ENCODE measurements around the gene TMEM225B.
"Not testable (repeated sequence)": the region's sequence is repeated elsewhere in the genome, so short reads cannot be mapped to it uniquely, and the experiment has no call there.

The TMEM225B gene

DNA sequence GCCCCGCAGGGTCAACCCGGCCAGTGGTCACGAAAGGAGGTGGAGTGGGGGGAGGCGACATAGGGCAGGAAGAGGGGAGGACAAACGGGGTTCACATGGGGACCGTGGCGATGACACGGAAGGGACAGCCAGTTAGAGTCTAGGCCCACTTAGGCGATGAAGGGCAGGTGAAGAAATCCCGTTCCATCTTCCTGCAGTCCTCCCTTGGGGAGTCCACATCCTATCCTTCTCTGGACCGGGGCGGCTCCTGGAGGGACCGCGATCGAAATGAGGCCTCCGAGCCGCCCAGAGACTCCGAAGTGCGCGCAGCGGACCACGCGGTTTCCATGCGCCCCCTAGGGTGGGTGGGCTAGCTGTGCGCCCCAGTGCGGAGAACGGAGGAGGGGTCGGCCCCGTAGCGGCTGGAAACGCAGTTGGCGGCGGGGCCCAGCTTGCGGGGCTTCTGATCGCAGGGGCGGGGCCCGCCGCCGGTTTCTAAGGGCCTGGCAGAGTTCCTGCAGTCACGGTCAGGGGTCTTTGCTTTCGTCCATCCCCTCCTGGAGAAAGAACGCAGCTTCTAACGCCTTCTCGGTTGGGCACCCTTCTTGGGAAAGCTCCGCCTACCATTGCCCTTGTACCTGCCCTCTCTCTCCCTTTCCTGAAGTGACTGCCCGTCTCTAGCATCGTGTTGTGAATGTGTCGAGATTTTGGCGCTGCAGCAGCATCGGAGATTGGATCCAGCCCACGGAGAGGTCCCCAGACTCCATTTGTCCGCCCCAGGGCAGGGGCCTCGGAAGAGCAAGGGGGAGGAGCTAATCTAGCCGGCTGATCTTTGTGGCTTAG lies 17.9 kb upstream of the TMEM225B start:
- DNase-seq, result peak; percentile 11

DNA sequence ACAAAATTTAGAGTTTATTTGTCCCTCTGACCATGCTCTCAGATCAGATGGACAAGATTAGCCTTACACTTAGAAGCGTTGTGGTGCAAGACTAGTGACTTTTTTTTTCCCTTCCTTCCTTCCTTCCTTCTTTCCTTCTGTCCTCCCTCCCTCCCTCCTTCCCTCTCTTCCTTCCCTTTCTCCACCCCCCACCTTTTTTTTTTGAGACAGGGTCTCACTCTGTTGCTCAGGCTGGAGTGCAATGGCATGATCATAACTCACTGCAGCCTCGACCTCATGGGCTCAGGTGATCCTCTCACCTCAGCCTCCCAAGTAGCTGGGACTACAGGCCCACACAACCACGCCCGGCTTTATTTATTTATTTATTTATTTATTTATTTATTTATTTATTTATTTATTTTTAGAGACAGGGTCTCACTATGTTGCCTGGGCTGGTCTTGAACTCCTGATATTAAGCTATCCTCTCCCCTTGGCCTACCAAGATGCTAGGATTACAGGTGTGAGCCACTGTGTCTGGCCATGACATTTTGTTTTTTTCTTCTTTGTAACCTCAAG lies 17.2 kb upstream of the TMEM225B start:
- not testable (repeated sequence) for DNase-seq

DNA sequence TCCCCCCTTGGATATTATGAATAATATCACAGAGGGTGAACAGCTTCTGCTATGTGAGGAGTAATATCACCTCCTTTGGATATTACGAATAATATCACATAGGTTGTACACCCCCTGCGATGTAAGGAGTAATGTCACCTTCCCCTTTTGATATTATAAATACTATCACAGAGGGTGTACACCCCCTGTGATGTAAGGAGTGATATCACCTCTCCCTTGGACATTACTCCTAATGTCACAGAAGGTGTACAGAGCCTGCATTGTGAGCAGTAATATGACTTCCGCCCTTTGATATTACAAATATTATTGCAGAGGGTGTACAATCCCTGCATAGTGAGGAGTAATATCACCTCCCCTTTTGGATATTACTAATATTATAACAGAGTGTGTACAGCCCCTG lies 9.2 kb upstream of the TMEM225B start:
- no peak for DNase-seq

DNA sequence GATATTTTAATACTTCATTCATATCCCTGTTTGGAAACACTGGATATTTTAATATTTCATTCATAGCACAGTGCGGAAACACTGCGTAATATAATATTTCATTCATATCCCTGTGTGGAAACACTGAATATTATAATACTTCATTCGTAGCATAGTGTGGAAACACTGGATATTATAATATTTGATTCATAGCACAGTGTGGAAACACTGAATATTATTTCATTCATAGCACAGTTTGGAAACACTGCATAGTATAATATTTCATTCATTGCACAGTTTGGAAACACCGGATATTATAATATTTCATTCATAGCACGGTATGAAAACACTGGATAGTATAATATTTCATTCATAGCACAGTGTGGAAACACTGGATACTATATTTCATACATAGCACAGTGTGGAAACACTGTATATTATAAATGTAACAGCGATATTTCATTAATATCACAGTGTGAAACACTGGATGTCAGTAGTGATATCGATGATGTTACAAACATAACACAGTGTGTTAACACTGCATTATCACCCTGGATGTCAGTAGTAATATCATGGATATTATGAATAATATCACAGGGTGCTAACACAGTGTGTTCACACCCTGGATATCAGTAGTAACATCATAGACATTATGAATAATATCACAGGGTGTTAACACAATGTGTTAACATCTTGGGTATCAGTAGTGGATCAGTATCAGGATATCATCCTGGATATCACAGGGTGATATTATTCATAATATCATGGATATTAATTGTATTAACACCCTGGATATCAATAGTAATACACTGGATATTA lies 2.9 kb upstream of the TMEM225B start:
- no peak for DNase-seq

DNA sequence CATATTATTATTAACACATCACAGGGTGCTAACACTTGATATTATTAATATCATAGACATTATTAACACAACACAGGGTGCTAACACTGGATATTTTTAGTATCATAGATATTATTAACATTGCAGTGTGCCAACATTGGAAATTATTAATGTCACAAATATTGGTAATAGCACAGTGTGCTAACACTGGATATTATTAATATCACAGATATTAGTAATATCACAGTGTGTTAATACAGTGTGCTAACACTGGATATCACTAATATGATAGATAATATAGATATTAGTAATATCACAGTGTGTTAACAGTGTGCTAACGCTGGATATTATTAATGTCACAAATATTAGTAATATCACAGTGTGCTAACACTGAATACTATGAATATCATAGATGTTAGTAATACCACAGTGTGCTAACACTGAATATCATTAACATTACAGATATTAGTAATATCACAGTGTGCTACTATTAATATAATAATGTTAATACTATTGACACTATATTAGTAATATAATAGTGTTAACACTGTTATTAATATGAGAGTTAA lies 1.6 kb upstream of the TMEM225B start:
- no peak for DNase-seq

DNA sequence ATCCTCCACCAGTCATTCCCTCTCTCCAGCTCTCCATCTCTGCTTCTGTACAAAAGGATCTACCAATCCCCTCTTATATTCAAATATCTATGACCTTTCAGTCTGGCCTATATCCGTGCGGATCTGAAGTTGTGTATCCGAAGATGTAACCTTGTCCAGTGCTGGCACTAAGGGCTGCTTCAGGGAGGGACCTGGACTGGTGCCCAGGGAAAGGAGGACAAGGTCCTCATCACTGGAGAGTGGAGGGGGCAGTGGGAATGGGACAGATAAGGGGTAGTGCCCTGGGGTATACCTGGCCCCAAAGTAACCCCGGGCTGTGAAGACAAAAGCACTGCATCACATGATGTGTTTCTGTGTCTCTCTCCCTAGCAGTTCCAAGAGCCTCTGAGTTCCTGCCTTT lies 1.8 kb downstream of the TMEM225B start:
- DNase-seq, result no peak

DNA sequence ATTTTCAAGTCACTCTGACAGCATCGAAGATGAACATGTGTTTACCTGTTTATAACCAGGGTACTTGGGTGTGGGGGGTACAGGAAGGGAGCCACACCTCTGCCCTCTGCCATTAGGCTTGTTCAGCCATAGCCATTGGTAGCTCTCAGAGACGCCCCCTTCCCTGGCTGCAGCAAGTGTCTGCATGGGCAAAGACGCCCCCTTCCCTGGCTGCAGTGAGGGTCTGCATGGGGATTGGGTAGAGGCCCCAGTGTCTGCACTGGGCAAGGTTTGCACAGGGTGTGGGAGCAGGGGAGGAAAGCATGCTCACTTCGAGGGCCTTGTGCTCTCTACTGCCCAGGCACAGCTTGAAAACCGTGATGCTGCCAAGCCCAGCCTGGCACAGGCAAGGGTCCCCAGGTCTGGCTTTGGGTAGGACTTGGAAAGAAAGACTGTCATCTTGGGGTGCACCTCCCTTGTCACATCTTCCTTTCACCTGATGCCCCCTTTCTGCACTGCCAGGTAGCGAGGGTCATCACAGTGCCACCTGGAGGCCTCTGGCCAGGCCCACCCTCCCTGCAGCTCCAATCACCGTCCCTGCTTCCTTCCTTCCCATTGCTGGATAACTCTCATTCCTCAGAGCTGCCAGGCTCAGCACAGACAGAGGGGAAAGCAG lies 3.7 kb downstream of the TMEM225B start:
- no peak for DNase-seq

DNA sequence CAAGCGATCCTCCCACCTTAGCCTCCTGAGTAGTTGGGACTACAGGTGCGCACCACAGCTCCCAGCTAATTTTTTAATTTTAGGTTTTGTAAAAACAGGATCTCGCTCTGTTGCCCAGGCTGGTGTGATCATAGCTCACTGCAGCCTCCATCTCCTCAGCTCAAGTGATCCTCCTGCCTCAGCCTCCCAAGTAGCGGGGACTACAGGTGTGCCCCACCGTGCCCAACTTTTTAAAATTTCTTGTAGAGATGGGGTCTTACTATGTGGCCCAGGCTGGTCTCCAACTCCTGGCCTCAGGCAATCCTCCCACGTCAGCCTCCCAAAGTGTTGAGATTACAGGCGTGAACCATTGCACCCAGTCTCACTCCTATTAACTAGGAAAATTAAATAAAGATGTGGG lies 7.5 kb downstream of the TMEM225B start:
- DNase-seq, result no peak

DNA sequence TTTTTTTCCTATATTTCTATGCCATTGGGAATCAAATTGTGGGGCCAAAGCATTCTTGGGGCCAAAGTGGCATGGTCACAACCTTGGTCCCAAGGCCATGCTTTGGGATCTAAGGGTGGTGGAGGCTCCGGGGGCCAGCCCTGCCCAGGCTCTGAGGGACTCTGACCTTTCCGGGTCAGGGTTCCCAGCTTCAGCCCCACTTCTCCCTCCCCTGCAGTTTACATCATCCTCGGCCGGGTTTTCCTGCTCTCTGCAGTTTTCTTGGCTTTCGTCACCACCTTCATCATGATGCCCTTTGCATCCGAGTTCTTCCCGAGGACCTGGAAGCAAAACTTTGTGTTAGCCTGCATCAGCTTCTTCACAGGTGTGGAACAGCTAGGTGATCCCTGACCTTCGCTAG lies 8.5 kb downstream of the TMEM225B start:
- no peak for DNase-seq

DNA sequence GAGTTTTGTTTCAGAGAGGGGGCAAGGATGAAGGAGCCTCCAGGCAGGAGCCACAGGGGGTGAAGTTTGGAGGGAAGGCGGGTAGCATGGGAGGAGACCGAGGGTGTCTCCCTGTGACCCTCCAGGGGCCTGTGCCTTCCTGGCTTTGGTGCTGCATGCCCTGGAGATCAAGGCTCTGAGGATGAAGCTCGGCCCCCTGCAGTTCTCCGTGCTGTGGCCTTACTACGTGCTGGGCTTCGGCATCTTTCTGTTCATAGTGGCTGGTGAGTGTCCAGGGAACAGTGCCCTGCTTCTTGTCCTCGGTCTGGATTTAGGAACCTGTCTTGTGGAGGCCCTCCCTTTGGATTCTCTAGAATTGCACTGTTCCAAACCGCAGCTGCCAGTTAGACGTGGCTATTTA lies 9.5 kb downstream of the TMEM225B start:
- no peak for DNase-seq

DNA sequence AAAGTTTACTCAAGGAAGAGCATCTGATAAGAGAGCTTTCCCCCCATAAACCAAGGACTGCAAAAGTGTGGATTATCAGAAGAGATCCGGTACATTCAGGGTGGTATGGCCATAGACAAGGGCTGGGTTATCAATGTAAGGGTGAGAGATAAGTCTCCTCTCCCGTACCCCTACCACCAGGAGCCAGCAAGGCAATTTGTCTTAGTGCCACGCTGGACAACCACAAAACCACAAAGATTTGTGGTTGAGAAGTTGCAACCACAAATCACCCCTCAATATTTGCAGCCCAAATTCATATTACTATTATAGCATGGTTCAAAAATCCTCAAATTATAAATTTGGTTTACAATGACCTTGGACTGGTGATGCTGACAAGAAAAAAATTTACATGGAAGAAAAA lies 16.4 kb downstream of the TMEM225B start:
- no peak for DNase-seq

DNA sequence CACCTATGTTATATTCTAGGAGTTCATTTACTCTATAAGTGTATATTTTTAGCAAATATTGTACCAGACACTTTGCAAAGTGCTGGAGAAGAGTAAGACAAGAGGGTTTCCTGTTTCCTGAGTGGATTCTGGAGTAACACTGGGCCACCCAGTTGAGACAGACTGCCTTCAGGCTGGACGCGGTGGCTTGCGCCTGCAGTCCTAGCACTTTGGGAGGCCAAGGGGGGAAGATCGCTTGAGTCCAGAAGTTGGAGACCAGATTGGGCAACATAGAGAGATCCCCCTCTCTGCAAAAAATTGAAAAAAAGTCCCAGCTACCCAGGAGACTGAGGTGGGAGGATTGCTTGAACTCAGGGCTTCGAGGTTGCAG lies 17.9 kb downstream of the TMEM225B start:
- DNase-seq, result no peak

DNA sequence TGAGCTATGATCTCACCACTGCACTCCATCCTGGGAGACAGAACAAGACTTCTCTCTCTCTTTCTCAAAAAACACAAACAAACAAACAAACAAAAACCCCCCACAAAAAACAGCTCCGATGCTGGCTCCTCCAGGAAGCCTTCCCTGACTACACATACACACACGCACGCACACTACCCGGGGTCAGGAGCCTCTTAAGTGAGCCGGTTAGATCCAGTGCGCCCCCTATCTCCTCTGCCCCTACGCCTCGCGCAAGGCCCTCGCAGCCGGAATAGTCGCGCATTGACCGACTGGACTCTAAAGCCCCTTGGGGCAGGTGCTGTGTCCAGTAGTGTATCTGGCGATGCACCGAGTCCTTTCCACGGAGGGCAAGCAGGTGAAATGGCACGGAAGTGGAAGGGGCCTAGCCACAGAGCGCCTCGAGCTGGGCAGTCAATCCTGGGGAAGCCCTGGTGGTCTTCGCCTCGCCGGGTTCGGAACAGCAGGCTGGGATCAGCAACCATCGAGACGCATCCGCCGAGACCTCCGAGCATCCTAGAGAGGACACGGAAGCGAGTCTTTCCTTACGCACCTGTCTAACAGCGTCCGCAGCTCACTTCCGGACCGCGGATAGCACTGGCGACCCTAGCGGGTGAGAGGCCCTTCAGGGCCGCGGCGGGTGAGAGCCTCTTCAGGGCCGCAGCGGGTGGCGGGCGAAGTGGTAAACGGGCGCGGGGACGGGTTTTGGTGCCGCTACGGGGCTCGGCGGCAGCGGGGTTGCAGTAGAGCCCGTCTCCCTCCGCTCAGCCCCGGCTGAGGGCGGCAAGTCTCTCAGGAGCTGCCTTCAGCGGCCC lies 18.5 kb downstream of the TMEM225B start, which contains the start of gene ZSCAN25:
TSS of gene ZSCAN25 (plus strand) at position 588 of the 833 bp plus-strand sequence. CDS start 2,661 bp downstream, outside the sequence.
- peak; percentile 90 for DNase-seq

DNA sequence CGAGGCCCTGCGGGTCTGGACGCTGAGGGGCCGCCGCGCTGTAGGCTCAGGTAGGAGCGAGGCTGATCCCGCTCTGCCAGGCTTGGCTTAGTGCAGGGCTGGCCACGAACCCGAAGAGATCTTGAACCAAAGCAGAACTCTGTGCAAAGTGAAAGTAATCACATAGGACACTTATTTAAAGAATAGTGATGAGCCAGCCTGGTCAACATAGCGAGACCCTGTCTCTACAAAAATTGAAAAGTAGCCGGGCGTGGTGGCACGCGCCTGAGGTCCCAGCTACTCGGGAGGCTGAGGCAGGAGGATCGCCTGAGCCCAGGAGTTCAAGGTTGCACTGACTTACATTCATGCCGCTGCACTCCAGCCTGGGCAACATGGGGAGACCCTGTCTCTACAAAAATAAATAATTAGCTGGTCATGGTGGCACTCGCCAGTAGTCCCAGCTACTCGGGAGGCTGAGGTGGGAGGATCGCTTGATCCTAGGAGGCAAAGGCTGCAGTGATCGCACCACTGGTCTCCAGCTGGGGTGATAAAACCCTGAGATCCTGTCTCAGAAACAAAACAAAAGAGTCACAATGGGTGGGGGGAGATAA lies 19.2 kb downstream of the TMEM225B start:
- peak; percentile 30 for DNase-seq

DNA sequence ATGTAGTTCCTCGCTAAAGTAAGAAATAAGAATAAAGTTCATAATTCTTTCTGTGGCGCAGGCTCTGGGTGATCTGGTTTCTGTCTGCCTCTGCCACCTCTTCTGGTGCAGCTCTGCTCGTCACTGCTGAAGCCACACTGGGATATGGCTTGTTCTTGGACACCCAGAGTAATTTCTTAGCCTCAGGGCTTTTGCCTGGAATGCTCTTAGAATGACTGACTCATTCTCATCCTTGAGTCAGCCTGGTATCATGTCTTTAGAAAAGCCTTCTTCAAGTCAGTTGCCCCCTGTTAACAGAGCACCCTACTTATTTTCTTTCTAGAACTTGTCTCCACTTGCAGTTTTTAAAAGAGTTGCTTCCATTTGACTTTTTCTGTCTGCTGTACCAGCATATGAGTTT lies 20.7 kb downstream of the TMEM225B start:
- no peak for DNase-seq

DNA sequence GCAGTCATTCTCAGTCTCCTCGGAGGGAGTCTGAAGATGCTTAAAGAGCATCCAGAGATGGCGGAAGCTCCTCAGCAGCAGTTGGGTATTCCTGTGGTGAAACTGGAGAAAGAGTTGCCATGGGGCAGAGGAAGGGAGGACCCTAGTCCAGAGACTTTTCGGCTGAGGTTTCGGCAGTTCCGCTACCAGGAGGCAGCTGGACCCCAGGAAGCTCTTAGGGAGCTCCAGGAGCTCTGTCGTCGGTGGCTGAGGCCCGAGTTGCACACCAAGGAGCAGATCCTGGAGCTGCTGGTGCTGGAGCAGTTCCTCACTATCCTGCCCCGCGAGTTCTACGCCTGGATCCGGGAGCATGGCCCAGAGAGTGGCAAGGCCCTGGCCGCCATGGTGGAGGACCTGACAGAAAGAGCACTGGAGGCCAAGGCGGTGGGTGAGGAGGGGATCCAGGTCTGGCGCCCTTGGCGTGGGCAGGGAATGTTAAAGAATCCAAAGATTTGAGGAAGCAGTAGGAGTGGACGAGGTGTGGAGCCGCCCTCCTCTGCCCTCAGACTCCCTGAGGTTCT lies 21.6 kb downstream of the TMEM225B start:
- no peak for DNase-seq

DNA sequence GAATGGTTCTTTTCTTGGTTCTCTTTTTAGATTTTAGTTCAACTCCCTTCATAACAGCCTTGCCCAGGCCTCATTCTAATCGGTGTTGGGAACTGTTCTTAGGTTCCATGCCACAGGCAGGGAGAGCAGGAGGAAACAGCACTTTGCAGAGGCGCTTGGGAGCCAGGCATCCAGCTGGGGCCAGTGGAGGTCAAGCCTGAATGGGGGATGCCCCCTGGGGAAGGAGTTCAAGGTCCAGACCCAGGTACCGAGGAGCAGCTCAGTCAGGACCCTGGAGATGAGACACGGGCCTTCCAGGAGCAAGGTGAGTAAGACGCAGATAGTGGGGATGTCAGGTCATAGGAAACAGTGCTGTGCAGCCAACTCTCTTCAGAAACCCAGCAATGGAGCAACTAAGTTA lies 23.2 kb downstream of the TMEM225B start:
- DNase-seq, result no peak

DNA sequence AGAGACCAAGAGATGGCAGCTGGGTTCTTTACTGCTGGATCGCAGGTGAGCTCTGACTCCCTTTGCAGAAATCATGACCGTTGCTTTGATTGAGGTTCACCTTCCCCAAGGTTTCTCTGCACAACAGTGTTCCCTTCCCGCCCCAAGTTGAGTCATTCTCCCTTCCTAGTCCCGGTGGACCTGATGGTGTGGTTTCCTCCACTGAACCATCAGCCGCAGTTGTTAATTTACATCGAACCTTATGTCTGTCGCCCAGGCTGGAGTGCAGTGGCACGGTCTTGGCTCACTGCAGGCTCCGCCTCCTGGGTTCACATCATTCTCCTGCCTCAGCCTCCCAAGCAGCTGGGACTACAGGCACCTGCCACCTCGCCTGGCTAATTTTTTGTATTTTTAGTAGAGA lies 24.5 kb downstream of the TMEM225B start:
- DNase-seq, result no peak

DNA sequence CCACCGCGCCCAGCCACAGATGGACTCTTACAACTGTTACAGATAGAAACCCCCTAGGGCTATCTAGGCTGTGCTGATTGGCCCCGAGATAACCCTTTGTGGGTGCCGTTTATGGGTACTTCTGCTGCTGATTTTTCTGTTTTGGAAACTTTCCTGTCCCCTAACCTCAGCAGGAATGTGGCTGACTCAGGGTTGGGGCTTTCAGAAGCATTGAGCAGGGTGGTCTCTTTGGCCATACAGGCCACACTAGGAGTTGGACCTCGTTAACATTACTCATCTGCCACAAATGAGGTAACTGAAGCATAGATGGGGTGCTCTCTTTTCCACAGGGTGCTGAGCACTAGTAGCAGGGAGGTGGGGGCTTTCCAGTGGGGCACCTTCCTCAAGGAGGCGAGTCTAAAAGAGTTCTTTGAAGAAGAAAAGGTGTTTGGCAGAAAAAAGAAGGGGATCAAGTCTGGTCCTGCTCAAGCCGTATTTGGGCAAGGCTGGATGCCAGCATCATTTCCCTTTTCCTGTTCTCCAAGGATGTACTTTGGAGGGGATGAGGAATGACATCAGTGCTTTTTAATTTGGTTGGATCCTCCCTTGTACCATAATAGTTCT lies 25.1 kb downstream of the TMEM225B start:
- DNase-seq, result no peak

DNA sequence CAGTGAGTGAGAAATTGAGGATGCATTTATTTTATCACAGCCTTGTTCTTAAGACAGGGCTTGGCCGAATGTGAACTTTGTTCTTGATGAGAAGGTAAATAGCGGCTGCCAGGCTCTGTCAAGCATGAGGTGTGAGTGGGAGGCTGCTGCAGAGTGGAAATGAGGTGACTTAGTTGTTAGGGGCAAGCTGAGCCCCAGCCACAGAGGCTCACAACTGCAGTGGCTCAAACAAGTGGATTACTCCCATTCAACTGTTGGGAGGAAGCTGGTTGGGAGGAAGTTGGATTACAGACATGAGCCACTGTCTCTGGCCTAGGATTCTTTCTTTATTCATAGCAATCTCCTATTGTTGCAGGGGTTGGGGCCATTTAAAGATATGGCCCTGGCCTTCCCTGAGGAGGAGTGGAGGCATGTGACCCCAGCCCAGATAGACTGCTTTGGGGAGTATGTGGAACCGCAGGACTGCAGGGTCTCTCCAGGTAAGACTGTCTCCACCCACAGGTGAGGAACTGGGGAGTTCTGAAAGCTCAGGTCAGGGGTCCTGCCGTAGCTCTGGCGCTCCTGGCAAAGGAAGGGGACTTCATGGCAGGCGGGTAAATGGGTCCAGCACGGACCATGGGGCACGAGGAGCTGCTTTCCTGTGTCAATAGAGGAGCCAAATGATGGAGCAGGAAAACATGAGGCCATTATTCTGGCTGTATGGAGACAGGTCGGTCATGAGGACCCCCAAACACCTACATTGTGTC lies 25.8 kb downstream of the TMEM225B start:
- no peak for DNase-seq
